Measurements from ENCODE around the gene RASIP1.
"Not testable (repeated sequence)": the region's sequence is repeated elsewhere in the genome, so short reads cannot be mapped to it uniquely, and the experiment has no call there.

RASIP1 gene, protein sequence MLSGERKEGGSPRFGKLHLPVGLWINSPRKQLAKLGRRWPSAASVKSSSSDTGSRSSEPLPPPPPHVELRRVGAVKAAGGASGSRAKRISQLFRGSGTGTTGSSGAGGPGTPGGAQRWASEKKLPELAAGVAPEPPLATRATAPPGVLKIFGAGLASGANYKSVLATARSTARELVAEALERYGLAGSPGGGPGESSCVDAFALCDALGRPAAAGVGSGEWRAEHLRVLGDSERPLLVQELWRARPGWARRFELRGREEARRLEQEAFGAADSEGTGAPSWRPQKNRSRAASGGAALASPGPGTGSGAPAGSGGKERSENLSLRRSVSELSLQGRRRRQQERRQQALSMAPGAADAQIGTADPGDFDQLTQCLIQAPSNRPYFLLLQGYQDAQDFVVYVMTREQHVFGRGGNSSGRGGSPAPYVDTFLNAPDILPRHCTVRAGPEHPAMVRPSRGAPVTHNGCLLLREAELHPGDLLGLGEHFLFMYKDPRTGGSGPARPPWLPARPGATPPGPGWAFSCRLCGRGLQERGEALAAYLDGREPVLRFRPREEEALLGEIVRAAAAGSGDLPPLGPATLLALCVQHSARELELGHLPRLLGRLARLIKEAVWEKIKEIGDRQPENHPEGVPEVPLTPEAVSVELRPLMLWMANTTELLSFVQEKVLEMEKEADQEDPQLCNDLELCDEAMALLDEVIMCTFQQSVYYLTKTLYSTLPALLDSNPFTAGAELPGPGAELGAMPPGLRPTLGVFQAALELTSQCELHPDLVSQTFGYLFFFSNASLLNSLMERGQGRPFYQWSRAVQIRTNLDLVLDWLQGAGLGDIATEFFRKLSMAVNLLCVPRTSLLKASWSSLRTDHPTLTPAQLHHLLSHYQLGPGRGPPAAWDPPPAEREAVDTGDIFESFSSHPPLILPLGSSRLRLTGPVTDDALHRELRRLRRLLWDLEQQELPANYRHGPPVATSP

DNA sequence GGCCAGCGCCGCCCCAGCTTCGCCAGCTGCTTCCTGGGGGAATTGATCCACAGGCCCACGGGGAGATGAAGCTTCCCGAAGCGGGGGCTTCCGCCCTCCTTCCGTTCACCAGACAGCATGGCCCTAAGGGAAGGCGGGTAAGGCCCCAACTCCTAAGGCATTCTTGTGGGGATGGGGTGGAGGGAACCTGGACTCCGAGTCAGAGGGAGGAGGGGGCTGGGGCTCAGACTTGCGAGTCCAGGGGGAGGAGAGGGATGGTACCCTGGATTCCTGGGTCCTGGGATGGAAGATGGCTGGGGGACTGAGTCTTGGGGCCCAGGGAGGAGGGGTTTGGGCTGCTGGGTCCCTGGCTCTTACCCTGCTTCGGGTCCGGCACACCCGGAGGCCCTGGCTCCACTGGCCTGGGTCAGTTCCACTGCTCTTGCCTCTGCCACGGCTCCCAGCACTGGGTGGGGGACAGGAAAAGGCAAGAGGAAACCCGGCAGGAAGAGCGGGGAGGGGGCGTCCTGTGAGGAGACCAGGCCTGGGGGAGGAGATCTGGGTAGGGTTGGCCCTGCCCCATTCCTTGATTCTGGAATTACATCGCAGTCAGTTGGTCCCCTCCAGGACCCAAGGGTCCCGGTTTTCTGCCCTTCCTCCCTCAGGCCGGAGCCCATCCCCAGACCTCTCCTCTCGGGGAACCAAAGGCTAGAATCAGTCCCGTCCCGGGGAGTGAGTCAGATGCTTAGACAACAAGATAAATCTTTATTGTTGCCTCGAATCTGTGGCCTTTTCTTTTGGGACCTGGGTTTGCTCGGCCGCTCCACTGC is at the start of gene RASIP1:
Gene RASIP1 (minus strand): TSS at position 447 of the 809 bp plus-strand sequence. CDS start 328 bp downstream, at position 119.
- no peak for DNase-seq

DNA sequence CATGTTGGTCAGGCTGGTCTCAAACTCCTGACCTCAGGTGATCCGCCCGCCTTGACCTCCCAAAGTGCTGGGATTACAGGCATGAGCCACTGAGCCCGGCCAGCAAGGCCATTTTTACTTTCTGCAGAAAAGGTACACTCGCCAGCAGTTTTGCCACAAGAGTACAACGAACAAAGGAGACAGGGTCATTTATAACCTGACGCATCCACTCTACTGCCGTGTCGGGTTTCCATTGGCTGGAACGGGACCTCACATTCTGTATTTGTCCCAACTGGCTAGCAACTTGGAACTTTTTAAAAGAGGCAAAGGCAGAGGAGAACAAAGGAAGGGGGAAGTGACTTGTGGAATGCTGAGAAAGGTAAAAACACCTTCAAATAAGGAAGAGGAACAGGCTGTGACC is 46.9 kb upstream of the RASIP1 start:
- DNase-seq = not testable (repeated sequence)

DNA sequence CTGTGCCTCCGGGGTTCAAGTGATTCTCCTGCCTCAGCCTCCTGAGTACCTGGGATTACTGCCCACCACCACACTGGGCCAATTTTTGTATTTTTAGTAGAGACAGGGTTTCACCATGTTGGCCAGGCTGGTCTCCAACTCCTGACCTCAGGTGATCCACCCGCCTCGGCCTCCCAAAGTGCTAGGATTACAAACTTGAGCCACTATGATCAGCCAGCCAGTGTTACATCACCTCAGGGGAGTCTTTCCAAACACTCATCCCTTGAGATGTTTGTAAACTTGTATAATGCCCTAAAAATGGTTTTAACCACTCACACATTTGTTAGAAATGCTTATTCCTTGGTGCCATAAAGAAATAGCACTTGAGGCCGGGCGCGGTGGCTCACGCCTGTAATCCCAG is 46.0 kb upstream of the RASIP1 start:
- not testable (repeated sequence) for DNase-seq

DNA sequence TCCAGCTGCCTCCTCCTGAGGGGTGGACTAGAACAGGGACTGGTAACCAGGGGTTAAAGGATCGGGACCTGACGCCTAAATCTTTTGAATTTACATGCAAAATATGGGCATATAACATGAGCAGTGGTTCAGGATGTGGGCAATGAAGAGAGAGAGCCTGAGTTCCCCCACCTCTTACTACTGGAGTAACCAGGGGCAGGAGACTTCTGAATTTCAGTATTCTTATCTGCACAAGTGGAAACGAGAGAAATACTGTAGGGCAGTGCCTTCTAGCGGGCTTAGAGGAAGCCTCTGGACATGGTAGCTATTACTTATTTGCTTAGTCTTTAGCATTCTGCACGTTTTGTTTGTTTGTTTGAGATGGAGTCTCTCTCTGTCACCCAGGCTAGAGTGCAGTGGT is 44.1 kb upstream of the RASIP1 start:
- DNase-seq = no peak

DNA sequence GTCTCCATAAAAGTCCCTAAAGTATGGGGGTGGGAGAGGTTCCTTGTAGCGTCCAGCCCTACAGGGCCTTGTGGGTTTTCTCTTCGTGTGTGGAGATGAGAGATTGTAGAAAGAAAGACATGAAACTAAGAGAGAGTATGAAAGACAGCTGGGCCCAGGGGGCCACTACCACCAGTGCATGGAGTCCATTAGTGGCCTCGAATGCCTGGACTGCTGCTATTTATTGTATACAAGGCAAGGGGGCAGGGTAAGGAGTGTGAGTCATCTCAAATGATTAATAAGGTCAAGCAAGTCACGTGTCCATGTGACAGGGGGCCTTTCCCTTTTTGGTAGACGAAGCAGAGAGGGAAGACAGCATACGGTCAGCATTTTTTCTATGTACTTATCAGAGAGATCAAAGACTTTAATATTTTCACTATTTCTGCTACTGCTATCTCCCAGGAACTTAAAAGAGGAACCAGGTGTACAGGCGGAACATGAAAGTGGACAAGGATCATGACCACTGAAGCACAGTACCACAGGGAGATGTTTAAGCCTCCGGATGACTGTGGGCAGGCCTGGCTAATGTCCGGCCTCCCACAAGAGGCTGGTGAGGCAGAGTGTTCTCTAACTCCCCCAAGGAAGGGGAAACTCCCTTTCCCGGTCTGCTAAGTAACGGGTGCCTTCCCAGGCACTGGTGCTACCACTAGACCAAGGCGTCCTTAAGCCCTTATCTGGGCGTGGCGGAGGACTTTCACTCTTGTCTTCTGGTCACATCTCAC is 40.4 kb upstream of the RASIP1 start:
- peak; percentile 79 for DNase-seq

DNA sequence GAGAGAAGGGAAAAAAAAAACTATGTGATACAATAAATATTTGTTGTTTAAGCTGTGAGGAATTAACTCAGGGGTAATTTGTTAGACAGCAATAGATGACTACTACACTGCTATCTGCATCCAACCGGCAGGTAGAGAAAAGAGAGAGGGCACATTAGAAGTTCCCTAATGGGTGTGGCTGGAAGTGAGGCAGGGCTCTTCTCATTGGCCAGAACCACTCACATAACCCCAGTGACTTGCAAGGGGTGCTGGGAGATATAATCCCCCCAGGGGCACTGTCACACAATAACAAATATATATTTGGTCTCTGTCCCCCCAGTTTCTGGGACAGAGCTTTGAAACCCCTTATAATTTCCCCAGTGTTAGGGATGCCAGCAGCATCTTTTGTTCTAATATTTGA is 39.2 kb upstream of the RASIP1 start:
- no peak for DNase-seq

DNA sequence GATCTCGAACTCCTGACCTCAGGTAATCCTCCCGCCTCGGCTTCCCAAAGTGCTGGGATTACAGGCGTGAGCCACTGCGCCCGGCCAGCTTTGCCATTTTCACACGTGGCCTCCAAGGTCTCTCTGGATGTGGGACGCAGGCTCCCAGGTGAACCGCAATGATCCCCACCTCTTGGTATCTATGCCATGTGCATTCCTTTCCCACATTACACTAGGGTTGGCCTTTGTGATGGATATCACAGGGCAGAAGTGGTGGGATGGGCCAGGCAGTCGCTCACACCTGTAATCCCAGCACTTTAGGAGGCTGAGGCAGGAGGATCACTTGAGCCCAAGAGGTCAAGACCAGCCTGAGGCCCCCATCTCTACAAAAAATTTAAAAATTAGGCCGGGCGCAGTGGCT is 37.3 kb upstream of the RASIP1 start:
- no peak for DNase-seq

DNA sequence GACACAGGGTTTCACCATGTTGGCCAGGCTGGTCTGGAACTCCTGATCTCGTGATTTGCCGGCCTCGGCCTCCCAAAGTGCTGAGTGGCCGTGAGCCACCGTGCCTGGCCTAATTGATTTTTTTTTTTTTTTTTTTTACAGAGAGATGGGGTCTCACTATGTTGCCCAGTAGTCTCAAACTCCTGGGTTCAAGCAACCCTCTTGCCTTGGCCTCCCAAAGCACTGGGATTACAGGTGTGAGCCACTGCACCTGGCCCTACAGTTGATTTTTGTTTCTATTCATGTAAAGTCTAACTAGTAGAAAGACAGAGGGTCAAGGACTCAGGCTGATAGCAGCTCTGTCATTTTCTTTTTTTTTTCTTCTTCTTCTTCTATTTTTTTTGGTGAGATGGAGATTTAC is 36.7 kb upstream of the RASIP1 start:
- DNase-seq = no peak

DNA sequence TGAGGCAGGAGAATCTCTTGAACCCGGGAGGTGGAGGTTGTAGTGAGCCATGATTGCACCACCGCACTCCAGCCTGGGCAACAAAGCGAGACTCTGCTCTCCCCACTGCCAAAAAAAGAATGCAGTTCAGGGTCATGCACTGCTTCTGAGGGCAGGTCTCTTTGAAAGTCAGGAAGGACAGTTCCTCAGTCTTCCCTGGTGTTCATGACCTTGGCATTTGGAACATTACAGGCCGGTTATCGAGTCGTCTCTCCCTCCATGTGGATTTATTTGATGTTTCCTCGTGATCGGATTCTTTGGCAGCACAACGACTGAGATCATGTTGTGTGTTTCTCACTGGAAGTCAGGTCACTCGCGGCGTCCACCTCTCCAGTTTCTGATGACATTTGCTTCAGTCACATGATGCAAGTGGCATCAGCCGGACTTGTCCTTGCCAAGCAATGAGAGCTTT is 32.1 kb upstream of the RASIP1 start:
- DNase-seq = no peak

DNA sequence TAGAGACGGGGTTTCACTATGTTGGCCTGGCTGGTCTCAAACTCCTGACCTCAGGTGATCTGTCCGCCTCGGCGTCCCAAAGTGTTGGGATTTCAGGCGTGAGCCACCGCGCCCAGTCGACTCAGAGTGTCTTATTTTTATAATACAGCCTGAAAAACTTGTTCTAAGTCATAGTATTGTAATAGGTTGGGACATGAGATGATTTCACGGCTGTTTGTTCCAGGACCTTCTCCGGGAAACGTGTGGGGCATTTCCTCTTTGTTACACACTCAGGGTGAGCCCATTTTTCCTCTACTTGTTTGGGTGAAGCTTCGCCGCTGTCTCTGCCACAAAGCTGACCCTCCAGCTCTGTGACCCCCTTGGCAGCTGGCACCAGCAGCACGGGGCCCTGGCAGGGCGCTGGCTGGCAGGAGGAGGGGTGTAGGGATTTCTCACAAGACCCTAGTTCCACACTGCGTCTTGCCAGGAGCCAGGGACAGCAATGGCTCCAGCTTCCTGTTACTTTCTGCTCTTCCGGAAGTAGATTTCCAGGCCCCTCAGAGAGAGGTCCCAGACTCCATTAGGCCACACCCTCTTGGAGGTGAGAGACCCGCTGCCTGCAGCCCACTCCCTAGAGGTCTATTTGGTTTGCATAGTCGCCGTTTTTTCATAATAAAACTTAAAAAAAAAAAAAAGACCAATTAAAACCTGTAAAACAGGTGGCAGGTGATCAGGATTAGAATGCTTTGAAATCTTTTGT is 30.5 kb upstream of the RASIP1 start:
- DNase-seq = no peak

DNA sequence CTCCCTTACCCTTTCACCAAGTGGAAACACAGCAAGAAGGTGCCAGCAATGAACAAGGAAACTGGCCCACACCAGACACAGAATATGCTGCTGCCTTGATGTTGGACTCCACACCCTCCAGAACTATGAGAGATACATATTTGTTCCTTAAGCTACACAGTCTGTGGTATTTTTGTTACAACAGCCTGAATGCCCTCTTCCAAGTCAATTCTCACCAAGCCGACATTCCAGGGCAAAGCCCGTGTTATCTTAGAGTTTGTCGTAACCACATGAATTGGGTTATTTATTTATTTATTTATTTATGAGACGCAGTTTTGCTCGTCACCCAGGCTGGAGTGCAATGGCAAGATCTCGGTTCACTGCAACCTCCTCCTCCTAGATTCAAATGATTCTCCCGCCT is 29.9 kb upstream of the RASIP1 start:
- DNase-seq = no peak

DNA sequence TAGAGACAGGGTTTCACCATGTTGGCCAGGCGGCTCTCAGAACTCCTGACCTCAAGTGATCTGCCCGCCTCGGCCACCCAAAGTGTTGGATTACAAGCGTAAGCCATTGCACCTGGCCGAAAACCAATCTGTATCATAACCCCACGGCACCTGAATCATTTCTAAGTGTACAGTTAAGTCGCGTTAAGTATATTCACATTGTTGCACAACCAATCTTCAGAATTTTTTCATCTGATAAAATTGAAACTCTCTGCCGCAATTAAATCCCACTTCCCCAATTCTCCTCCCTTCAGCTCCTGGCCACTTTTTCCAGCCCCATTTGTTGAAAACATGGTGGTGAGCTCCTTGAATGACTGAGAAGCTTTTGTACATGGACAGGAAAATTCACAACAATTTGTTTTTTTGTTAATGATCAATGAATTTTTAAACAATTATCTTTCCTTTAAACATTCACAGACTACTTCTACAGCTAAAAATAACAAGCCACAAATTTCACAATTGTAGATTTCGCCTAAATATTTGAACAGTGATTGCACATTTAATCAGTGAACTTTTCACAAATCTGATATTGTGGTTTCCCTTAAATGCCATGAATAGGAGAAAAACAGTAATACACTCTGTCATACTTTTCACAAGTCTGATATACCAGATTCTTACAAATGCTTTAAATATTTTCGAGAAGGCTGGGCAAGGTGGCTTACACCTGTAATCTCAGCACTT is 28.7 kb upstream of the RASIP1 start:
- DNase-seq = no peak

DNA sequence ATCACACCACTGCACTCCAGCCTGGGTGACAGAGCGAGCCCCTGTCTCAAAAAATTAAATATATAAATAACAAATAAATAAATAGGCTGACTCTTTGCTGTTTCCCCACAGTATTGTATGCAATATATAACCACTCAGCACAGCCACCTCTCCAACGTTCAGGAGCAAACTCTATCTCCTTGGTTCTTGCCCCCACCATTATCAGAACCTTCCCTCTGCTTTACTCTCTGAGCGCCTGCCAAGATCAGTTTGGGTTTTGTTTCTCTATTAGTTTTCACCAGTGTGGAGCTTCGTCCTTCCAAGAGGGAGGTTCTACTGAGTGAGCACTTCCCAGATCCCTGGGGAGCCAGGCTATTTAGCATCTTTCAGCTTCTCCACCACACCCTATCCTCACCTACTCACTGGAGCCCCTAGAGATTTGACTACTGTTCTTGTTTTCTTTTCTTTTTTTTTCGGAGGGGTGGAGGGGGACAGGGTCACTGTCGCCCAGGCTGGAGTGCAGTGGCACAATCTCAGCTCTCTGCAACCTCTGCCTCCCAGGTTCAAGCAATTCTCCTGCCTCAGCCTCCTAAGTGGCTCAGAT is 27.9 kb upstream of the RASIP1 start:
- DNase-seq = not testable (repeated sequence)

DNA sequence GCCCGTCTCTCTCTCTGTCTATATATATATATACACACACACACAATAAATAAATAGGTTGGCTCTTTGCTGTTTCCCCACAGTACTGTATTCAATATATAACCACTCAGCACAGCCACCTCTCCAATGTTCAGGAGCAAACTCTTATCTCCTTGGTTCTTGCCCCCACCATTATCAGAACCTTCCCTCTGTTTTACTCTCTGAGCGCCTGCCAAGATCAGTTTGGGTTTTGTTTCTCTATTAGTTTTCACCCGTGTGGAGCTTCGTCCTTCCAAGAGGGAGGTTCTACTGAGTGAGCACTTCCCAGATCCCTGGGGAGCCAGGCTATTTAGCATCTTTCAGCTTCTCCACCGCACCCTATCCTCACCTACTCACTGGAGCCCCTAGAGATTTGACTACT is 25.4 kb upstream of the RASIP1 start:
- not testable (repeated sequence) for DNase-seq

DNA sequence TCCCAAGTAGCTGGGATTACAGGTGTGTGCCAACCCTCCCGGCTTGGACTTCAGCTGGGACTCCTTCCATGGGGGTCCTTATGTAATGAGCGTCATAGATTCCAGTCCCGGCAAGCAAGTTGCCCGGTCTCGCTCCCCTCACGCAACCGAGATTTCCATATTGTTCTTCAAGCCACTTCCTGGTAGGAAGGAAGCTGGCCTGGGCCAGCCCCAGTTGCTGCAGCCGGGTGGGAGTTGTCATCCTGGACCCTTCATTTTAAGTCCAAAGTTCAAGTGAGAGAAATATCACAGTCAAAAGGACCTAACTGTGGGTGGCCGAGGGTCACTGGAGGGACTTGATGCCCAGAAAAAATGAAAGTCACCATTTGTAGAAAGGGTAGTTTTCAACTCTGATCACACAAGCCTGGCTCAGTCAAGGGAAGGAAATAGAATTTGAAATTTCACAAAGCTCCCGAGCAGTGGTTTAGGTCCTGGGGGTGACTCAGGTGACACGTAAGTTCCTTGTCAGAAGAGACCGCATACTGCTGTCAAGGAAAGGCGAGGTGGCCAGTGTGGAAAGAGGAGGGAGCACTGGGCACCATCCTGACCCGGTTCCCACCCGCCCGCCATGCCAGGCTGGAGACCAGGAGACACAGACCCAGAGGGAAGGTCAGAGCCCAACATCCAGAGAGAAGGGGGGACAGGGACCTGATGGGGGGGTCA is 20.2 kb upstream of the RASIP1 start:
- no peak for DNase-seq

DNA sequence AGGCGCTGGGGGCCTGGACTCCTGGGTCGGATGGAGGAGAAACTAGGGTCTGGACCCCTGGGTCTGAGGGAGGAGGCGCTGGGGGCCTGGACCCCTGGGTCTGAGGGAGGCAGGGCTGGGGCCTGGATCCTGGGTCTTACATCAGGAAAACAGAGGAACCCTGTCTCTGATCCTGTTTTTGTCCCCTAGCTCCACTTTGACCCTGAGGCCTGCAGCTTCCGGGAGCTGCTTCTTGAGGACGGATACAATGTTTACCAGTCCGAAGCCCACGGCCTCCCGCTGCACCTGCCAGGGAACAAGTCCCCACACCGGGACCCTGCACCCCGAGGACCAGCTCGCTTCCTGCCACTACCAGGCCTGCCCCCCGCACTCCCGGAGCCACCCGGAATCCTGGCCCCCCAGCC is 17.3 kb upstream of the RASIP1 start:
- DNase-seq = no peak

DNA sequence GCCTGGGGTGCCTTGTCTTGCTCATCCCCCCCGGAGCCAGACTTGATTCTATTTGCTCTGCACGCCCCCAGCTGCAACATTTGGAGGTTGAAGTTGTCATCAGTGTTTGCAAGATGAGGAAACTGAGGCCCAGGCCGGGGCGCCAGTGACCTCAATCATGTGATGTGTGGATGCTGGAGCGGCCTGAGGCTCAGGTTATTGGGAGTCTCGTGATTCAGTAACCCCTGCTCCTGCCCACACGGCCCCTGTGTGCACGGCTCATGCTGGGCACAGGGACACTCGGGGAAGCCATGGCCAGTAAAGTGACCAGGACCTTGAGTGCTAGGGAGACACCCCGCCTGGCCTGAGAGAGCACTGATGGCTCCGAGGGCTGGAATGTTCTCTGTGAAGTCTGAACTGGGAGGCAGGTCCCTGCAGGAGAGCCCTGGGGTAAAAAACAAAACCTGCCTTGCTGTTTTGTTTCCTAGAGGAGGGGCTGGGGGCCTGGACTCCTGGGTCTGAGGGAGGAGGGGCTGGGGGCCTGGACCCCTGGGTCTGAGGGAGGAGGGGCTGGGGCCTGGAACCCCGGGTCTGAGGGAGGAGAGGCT is 16.8 kb upstream of the RASIP1 start:
- DNase-seq = no peak

DNA sequence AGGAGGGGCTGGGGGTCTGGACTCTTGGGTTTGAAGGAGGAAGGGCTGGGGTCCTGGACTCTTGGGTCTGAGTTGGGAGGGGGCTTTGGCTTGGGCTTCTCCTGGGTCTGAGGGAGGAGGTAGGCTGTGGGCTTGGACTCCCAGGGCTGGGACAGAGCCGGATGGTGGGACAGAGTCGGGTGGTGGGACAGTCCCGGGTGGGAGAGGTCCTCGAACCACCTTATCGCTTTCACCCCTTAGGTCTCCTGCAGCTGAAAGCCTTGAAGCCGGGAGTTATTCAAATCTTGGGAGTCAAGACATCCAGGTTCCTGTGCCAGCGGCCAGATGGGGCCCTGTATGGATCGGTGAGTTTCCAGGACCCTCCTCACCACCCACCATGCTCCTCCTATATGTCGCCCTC is 16.3 kb upstream of the RASIP1 start:
- DNase-seq = no peak

DNA sequence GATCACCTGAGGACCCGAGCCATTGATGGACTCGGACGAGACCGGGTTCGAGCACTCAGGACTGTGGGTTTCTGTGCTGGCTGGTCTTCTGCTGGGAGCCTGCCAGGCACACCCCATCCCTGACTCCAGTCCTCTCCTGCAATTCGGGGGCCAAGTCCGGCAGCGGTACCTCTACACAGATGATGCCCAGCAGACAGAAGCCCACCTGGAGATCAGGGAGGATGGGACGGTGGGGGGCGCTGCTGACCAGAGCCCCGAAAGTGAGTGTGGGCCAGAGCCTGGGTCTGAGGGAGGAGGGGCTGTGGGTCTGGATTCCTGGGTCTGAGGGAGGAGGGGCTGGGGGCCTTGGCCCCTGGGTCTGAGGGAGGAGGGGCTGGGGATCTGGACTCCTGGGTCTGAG is 15.8 kb upstream of the RASIP1 start:
- no peak for DNase-seq
